HG03565 (cell line): ENCODE results near the gene AQP11.
A peak's percentile ranks its signal among the peaks of the same experiment; 100 is the strongest.
"Not testable (repeated sequence)": the region's sequence is repeated elsewhere in the genome, so short reads cannot be mapped to it uniquely, and the experiment has no call there.

Source experiments
- ATAC-seq: cut with Tn5 transposase; IDR thresholded peaks from one replicate; pipeline ENCODE4 v1.9.1; 2021; ENCODE audit warnings: mild to moderate bottlenecking, moderate library complexity; ENCODE audit not compliant: unreplicated experiment

The AQP11 gene

GRCh38 chr11:77589521-77590193 lies at the start of gene AQP11:
AQP11 (plus strand) TSS chr11:77589953; CDS start chr11:77589993, 40 bp downstream.
- peak; percentile 72 for ATAC-seq

- ATAC-seq: no peak
Observed at GRCh38 chr11:77542296-77542695, 47.5 kb upstream of the AQP11 start.

GRCh38 chr11:77547047-77547836 lies 42.5 kb upstream of the AQP11 start:
- no peak for ATAC-seq

- no peak for ATAC-seq
Observed at GRCh38 chr11:77547863-77548551, 41.7 kb upstream of the AQP11 start.

- no peak for ATAC-seq
Observed at GRCh38 chr11:77548552-77549445, 41.0 kb upstream of the AQP11 start.

GRCh38 chr11:77551426-77551825 lies 38.3 kb upstream of the AQP11 start:
- ATAC-seq: not testable (repeated sequence)

GRCh38 chr11:77557553-77557952 lies 32.2 kb upstream of the AQP11 start:
- no peak for ATAC-seq

GRCh38 chr11:77558380-77558779 lies 31.4 kb upstream of the AQP11 start:
- no peak for ATAC-seq

- ATAC-seq: no peak
Observed at GRCh38 chr11:77559686-77560401, 29.9 kb upstream of the AQP11 start.

GRCh38 chr11:77560605-77561004 lies 29.1 kb upstream of the AQP11 start:
- ATAC-seq: no peak

GRCh38 chr11:77561257-77561656 lies 28.5 kb upstream of the AQP11 start:
- ATAC-seq: no peak

- no peak for ATAC-seq
Observed at GRCh38 chr11:77568306-77568705, 21.4 kb upstream of the AQP11 start.

- ATAC-seq: no peak
Observed at GRCh38 chr11:77568916-77569675, 20.7 kb upstream of the AQP11 start.

GRCh38 chr11:77569676-77570070 lies 20.1 kb upstream of the AQP11 start:
- no peak for ATAC-seq

- ATAC-seq: not testable (repeated sequence)
Observed at GRCh38 chr11:77570896-77571295, 18.9 kb upstream of the AQP11 start.

GRCh38 chr11:77575428-77575827 lies 14.3 kb upstream of the AQP11 start:
- not testable (repeated sequence) for ATAC-seq

GRCh38 chr11:77580712-77581337 lies 8.9 kb upstream of the AQP11 start:
- ATAC-seq: no peak

- ATAC-seq: no peak
Observed at GRCh38 chr11:77589181-77589520, 602 bp upstream of the AQP11 start.

GRCh38 chr11:77590194-77590782 lies 535 bp downstream of the AQP11 start:
- ATAC-seq: peak; percentile 11
